GM12878 (cell line): ENCODE results near the gene STRIP2. TPM values are rescaled to one million over a fixed set of nuclear protein-coding genes. Genes with fewer than 3 reads are reported as not detected.

ENCODE experiments used
- ATAC-seq: fragments of 200-7000 bp; cut with Tn5 transposase; 3 replicates; pipeline ENCODE4 v1.9.1; 2020; ENCODE audit warnings: mild to moderate bottlenecking, moderate library complexity
- BruUV-seq: library from RNA; stranded (reverse); fragments of 400-500 nt; replicated peaks from 2 replicates; lab custom pipeline; 2021; lab: Mats Ljungman, UMichigan
- CTCF ChIA-PET: fragments of 300-600 bp; sonication (Branson Sonifier 250); formaldehyde crosslinking; extraction: SDS; loops from one replicate; lab custom pipeline; 2021; ENCODE audit warnings: inconsistent platforms; lab: Yijun Ruan, JAX
- POLR2A ChIA-PET: fragments of 350-600 bp; formaldehyde crosslinking; extraction: SDS; loops from one replicate; lab custom pipeline; 2021; ENCODE audit warnings: inconsistent platforms; lab: Charles Lee
- RAD21 ChIA-PET: fragments of 300-600 bp; sonication (Branson Sonifier 250); formaldehyde crosslinking; loops from one replicate; lab custom pipeline; 2023; ENCODE audit warnings: antibody characterized with exemption; ENCODE audit not compliant: unreplicated experiment; lab: Charles Lee
- SMC1A ChIA-PET: fragments of 300-600 bp; sonication (Branson Sonifier 250); formaldehyde crosslinking; loops from one replicate; lab custom pipeline; 2023; ENCODE audit not compliant: unreplicated experiment, uncharacterized antibody; lab: Charles Lee
- DNase-seq: peaks from one replicate; pipeline ENCODE4 v3.0.0-alpha.2; 2011; ENCODE audit warnings: low read depth, low spot score
- FAIRE-seq: peaks from 3 replicates; lab custom pipeline; 2011; peaks lifted over from hg19 to GRCh38; lab: Jason Lieb, UNC
- H2AFZ ChIP-seq: 2 replicates; pipeline ENCODE4 v1.6.0; 2011; ENCODE audit warnings: low read depth, low read length, control low read depth; ENCODE audit not compliant: control insufficient read depth
- H3K27ac ChIP-seq: 2 replicates; pipeline ENCODE4 v1.5.1; 2011; ENCODE audit warnings: control low read depth; ENCODE audit not compliant: control insufficient read depth, insufficient read depth
- H3K27me3 ChIP-seq, 2 experiments: replicated peaks in 1 of 2; 2 replicates each; pipeline versions ENCODE4 v1.6.0 to v1.6.1; 2011; ENCODE audit warnings: low read length in 1 of 2; ENCODE audit not compliant: control insufficient read depth in 2 of 2, insufficient read depth in 2 of 2
- H3K36me3 ChIP-seq, 2 experiments: 2 replicates each; pipeline ENCODE4 v1.5.1; 2011; ENCODE audit warnings: low read length in 1 of 2; ENCODE audit not compliant: control insufficient read depth in 2 of 2, insufficient read depth in 2 of 2
- H3K4me1 ChIP-seq: 2 replicates; pipeline ENCODE4 v1.6.1; 2011; ENCODE audit warnings: mild to moderate bottlenecking, low read length, moderate library complexity, mixed read lengths; ENCODE audit not compliant: control insufficient read depth, insufficient read depth
- H3K4me2 ChIP-seq: 2 replicates; pipeline ENCODE4 v1.6.0; 2011; ENCODE audit warnings: control low read depth; ENCODE audit not compliant: control insufficient read depth, insufficient read depth
- H3K4me3 ChIP-seq: fragments of 200-600 bp; sonication (generic); 2 replicates; pipeline ENCODE4 v1.5.1; 2016
- H3K79me2 ChIP-seq: 2 replicates; pipeline ENCODE4 v1.6.0; 2011; ENCODE audit warnings: low read length; ENCODE audit not compliant: control insufficient read depth, insufficient read depth
- H3K9ac ChIP-seq: 2 replicates; pipeline ENCODE4 v1.8.0; 2011; ENCODE audit warnings: low read length, control low read depth, mixed read lengths; ENCODE audit not compliant: control insufficient read depth, insufficient read depth
- H3K9me3 ChIP-seq: replicated peaks from 3 replicates; pipeline ENCODE4 v1.5.1; 2011; ENCODE audit warnings: mild to moderate bottlenecking, low read length; ENCODE audit not compliant: control insufficient read depth, insufficient read depth
- H4K20me1 ChIP-seq: 2 replicates; pipeline ENCODE4 v1.6.0; 2011; ENCODE audit not compliant: control insufficient read depth, insufficient read depth
- HCFC1 ChIP-seq: fragments of 150-350 bp; IDR thresholded peaks from 2 replicates; pipeline ENCODE4 v1.6.1; 2014; ENCODE audit warnings: low read length
- POLR2AphosphoS5 ChIP-seq: IDR thresholded peaks from 2 replicates; pipeline ENCODE4 v1.6.1; 2011; ENCODE audit warnings: mild to moderate bottlenecking, low read length, inconsistent platforms
- SREBF1 ChIP-seq: IDR thresholded peaks from 2 replicates; pipeline ENCODE4 v1.6.1; 2012; ENCODE audit warnings: mild to moderate bottlenecking, low read length
- STAT3 ChIP-seq: IDR thresholded peaks from 2 replicates; pipeline ENCODE4 v1.6.1; 2011; ENCODE audit warnings: low read depth, low read length, improper control_type of control experiment
- WGBS: methylation state at CpG from one replicate; pipeline ENCODE4 v1.1.6; 2016; ENCODE audit warnings: low lambda C conversion rate; ENCODE audit not compliant: insufficient replicate concordance, insufficient coverage; ENCODE audit errors: missing lambda C conversion rate; 5-methylcytosine and 5-hydroxymethylcytosine counted together
- in situ Hi-C: fragments of 300-500 bp; cut with MboI; formaldehyde crosslinking; loops from 9 replicates; pipeline ENCODE4 v1.14.3; 2018; ENCODE audit warnings: mixed read lengths
- intact Hi-C: fragments of 100-400 bp; cut with micrococcal nuclease; formaldehyde crosslinking; loops from one replicate; pipeline ENCODE4 v1.14.2; 2022; ENCODE audit not compliant: unreplicated experiment
- polyA plus RNA-seq, 11 experiments: library from polyadenylated mRNA; depleted of rRNA in 4 of 11; unstranded in 6 of 11; stranded (reverse) in 5 of 11; fragments of >200 nt; fragmentation: Nextera tagmentation in 4 of 11; fragmentation: Illumina TruSeq in 1 of 11; extraction: Ambion mirVana in 4 of 11; extraction: Trizol in 1 of 11; gene quantifications; 1 replicate in 1 of 11; 2 replicates in 10 of 11; pipeline versions ENCODE4 v1.2.1 to v1.2.3, GENCODE V29; 2011 to 2016; ENCODE audit warnings: inconsistent platforms in 2 of 11, missing spikeins in 2 of 11, low read depth in 1 of 11
- total RNA-seq, 4 experiments: library from RNA; depleted of rRNA in 3 of 4; stranded (reverse); fragments of >200 nt in 3 of 4; fragmentation: Illumina TruSeq in 1 of 4; extraction: Trizol in 1 of 4; gene quantifications; 2 replicates each; pipeline versions ENCODE4 v1.2.1 to v1.2.3, GENCODE V29; 2013 to 2021
- TF ChIP-seq, protein P1 (sequence below): IDR thresholded peaks from 2 replicates; pipeline ENCODE4 v1.6.1; 2011; ENCODE audit warnings: low read depth, low read length, improper control_type of control experiment, borderline replicate concordance
- TF ChIP-seq, protein P2 (sequence below): fragments of 450-650 bp; IDR thresholded peaks from 2 replicates; pipeline ENCODE4 v1.6.1; 2017; ENCODE audit warnings: mild to moderate bottlenecking, low read depth, inconsistent platforms; ENCODE audit not compliant: poor library complexity, severe bottlenecking
- TF ChIP-seq, protein P3 (sequence below): fragments of 450-650 bp; formaldehyde crosslinking; IDR thresholded peaks from 2 replicates; pipeline ENCODE4 v1.4.0; 2022; ENCODE audit warnings: mild to moderate bottlenecking, moderate library complexity
- TF ChIP-seq, protein P4 (sequence below): IDR thresholded peaks from 2 replicates; pipeline ENCODE4 v1.6.1; 2012; ENCODE audit warnings: low read depth, low read length, improper control_type of control experiment
- TF ChIP-seq, protein P5 (sequence below): fragments of 450-650 bp; formaldehyde crosslinking; IDR thresholded peaks from 2 replicates; pipeline ENCODE4 v1.5.0; 2022; ENCODE audit warnings: mild to moderate bottlenecking, missing genetic modification characterization
- TF ChIP-seq, protein P6 (sequence below): fragments of 450-650 bp; IDR thresholded peaks from 2 replicates; pipeline ENCODE4 v1.6.1; 2016; ENCODE audit warnings: mild to moderate bottlenecking

The STRIP2 gene
- total and polyA plus RNA-seq, 10 of the 15 experiments (the other 5 are each of a cell fraction or from before 2014, with no cell fraction given): 0.48 to 5.8 (median 1.8) TPM

DNA sequence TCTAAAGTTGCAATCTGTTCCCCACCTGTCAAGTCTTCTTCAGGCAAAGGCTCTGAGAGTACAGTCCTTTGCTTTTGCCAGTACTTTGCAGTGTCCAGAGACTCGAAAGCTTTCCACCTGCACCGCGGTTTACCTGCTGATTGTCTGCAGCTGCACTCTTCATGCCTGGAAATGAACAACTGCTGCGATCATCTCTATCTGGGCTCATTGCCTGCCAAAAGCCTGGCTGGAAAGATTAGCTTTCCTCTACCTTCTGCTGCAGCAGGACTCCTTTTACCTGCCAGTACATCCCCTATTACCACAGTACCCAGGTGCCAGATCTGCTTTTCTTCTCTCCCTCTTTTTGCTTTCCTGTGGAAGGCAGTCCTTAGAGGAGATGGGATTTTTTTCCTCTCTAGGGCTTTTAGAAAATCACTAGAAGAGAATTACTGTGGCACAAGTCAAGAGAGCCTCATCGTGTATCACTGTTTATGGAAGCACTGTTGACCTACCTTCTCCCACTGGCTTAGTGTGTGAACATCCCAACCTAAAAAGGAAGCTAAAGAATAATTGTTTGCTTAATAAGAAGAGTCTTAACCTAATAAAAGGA, 2.2 kb downstream of the STRIP2 start (continued):
- TF ChIP-seq, protein P1, sequence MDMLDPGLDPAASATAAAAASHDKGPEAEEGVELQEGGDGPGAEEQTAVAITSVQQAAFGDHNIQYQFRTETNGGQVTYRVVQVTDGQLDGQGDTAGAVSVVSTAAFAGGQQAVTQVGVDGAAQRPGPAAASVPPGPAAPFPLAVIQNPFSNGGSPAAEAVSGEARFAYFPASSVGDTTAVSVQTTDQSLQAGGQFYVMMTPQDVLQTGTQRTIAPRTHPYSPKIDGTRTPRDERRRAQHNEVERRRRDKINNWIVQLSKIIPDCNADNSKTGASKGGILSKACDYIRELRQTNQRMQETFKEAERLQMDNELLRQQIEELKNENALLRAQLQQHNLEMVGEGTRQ: no peak
- TF ChIP-seq, protein P2, sequence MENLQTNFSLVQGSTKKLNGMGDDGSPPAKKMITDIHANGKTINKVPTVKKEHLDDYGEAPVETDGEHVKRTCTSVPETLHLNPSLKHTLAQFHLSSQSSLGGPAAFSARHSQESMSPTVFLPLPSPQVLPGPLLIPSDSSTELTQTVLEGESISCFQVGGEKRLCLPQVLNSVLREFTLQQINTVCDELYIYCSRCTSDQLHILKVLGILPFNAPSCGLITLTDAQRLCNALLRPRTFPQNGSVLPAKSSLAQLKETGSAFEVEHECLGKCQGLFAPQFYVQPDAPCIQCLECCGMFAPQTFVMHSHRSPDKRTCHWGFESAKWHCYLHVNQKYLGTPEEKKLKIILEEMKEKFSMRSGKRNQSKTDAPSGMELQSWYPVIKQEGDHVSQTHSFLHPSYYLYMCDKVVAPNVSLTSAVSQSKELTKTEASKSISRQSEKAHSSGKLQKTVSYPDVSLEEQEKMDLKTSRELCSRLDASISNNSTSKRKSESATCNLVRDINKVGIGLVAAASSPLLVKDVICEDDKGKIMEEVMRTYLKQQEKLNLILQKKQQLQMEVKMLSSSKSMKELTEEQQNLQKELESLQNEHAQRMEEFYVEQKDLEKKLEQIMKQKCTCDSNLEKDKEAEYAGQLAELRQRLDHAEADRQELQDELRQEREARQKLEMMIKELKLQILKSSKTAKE: no peak
- TF ChIP-seq HCFC1: no peak

DNA sequence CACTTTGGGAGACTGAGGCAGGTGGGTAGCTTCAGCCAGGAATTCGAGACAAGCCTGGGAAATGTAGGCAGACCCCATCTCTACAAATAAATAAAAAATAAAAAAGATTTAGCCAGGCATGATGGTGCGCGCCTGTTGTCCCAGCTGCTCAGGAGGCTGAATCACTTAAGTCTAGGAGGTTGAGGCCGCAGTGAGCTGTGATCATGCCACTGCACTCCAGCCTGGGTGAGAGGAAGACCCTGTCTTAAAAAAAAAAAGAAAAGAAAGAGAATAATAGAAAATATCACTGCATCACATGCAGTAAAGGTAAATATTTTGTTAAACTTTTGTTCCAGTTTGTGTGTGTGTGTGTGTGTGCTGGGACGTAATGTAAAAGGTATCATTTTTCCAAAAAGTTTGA, 3.0 kb downstream of the STRIP2 start:
- Histone ChIP-seq H3K9me3 (no peaks in the 10 kb centered on the region), H3K27me3 (no peaks in the 10 kb centered on the region), H3K27ac (no peak overlapping the region), H4K20me1 (no peaks in the 10 kb centered on the region), H3K9ac (no peak overlapping the region), H3K79me2 (no peaks in the 10 kb centered on the region), H3K4me1 (no peaks in the 10 kb centered on the region), H3K4me2 (no peak overlapping the region), H3K4me3 (no peak overlapping the region), H2AFZ (no peak overlapping the region), H3K36me3 (no peaks in the 10 kb centered on the region)
- in situ Hi-C loops: no loop called here
- WGBS: 79% methylated on average over 5 of the region's 5 CpGs
- intact Hi-C loops: no loop called here
- DNase-seq: no peak
- ChIA-PET POLR2A (no interaction called here), SMC1A (no interaction called here), RAD21 (no interaction called here), CTCF (no interaction called here)
- no peak for ATAC-seq
- BruUV-seq: no TSS peak
- no peak for FAIRE-seq
- TF ChIP-seq, protein P3, sequence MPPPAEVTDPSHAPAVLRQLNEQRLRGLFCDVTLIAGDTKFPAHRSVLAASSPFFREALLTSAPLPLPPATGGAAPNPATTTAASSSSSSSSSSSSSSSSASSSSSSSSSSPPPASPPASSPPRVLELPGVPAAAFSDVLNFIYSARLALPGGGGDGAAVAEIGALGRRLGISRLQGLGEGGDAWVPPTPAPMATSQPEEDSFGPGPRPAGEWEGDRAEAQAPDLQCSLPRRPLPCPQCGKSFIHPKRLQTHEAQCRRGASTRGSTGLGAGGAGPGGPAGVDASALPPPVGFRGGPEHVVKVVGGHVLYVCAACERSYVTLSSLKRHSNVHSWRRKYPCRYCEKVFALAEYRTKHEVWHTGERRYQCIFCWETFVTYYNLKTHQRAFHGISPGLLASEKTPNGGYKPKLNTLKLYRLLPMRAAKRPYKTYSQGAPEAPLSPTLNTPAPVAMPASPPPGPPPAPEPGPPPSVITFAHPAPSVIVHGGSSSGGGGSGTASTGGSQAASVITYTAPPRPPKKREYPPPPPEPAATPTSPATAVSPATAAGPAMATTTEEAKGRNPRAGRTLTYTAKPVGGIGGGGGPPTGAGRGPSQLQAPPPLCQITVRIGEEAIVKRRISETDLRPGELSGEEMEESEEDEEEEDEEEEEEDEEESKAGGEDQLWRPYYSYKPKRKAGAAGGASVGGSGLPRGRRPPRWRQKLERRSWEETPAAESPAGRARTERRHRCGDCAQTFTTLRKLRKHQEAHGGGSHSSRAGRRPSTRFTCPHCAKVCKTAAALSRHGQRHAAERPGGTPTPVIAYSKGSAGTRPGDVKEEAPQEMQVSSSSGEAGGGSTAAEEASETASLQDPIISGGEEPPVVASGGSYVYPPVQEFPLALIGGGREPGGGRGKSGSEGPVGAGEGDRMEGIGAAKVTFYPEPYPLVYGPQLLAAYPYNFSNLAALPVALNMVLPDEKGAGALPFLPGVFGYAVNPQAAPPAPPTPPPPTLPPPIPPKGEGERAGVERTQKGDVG (CRISPR knock-in tag): no peak
- TF ChIP-seq POLR2AphosphoS5: no peak
- TF ChIP-seq, protein P4, sequence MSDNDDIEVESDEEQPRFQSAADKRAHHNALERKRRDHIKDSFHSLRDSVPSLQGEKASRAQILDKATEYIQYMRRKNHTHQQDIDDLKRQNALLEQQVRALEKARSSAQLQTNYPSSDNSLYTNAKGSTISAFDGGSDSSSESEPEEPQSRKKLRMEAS: no peak
- TF ChIP-seq SREBF1: no peak
- TF ChIP-seq, protein P5, sequence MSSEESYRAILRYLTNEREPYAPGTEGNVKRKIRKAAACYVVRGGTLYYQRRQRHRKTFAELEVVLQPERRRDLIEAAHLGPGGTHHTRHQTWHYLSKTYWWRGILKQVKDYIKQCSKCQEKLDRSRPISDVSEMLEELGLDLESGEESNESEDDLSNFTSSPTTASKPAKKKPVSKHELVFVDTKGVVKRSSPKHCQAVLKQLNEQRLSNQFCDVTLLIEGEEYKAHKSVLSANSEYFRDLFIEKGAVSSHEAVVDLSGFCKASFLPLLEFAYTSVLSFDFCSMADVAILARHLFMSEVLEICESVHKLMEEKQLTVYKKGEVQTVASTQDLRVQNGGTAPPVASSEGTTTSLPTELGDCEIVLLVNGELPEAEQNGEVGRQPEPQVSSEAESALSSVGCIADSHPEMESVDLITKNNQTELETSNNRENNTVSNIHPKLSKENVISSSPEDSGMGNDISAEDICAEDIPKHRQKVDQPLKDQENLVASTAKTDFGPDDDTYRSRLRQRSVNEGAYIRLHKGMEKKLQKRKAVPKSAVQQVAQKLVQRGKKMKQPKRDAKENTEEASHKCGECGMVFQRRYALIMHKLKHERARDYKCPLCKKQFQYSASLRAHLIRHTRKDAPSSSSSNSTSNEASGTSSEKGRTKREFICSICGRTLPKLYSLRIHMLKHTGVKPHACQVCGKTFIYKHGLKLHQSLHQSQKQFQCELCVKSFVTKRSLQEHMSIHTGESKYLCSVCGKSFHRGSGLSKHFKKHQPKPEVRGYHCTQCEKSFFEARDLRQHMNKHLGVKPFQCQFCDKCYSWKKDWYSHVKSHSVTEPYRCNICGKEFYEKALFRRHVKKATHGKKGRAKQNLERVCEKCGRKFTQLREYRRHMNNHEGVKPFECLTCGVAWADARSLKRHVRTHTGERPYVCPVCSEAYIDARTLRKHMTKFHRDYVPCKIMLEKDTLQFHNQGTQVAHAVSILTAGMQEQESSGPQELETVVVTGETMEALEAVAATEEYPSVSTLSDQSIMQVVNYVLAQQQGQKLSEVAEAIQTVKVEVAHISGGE: no peak
- TF ChIP-seq, protein P6, sequence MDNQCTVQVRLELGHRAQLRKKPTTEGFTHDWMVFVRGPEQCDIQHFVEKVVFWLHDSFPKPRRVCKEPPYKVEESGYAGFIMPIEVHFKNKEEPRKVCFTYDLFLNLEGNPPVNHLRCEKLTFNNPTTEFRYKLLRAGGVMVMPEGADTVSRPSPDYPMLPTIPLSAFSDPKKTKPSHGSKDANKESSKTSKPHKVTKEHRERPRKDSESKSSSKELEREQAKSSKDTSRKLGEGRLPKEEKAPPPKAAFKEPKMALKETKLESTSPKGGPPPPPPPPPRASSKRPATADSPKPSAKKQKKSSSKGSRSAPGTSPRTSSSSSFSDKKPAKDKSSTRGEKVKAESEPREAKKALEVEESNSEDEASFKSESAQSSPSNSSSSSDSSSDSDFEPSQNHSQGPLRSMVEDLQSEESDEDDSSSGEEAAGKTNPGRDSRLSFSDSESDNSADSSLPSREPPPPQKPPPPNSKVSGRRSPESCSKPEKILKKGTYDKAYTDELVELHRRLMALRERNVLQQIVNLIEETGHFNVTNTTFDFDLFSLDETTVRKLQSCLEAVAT: no peak
- no peak for TF ChIP-seq STAT3
